ENCODE measurements around the gene TSPAN18. TPM values are rescaled to one million over a fixed set of nuclear protein-coding genes. Genes with fewer than 3 reads are reported as not detected.
A peak's percentile ranks its signal among the peaks of the same experiment; 100 is the strongest.

The TSPAN18 gene
- total RNA-seq, 1 donor from 2014 or later: 11.5 TPM

GRCh38 chr11:44847316-44847715 lies 120.6 kb downstream of the TSPAN18 start:
- DNase-seq (ENCODE audit: low read depth, low spot score): no peak

DNA sequence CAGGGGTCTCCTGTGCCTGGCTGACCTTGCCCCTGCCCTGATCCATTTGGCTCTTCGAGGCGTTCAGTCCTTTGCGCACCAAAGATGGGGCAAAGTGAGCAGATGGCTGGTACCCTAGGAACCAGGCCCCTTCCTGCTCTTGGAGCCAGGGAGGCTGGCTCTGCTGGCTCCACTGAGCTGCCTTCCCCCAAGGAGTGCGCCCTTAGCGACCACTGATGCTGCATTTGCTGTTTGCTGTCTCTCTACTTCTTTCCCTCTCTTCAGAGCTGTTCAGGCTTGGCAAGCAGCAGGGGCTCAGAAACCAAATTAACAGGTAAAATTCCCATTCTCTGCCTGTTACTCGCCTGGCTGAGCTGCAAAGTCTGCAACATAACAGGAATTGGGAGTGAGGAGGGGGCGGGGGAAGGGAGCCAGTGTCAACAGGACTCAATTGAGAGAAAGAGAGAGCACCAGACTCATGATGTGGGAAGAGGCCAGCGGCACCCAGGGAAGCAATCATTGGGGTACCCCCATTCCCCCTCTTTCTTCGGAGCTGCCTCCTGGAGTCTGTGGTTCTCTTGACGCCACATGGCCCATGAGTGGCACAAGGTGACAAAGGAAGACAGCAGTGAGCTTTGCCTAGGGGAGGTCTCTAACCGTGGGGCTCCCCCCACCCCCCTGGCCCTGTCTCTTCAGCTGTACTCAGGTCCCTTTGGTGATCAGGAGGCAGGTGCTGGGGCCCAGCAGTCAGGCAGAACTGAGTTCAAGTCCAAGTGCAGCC lies 121.6 kb downstream of the TSPAN18 start:
- DNase-seq (ENCODE audit: low read depth, low spot score): no peak

GRCh38 chr11:44848963-44849350 lies 122.2 kb downstream of the TSPAN18 start:
- no peak for DNase-seq (ENCODE audit: low read depth, low spot score)

GRCh38 chr11:44849424-44849823 lies 122.7 kb downstream of the TSPAN18 start:
- DNase-seq (ENCODE audit: low read depth, low spot score): no peak

GRCh38 chr11:44849922-44850321 lies 123.2 kb downstream of the TSPAN18 start:
- no peak for DNase-seq (ENCODE audit: low read depth, low spot score)

- DNase-seq (ENCODE audit: low read depth, low spot score): no peak
Measured at GRCh38 chr11:44851496-44851895, 124.7 kb downstream of the TSPAN18 start.

DNA sequence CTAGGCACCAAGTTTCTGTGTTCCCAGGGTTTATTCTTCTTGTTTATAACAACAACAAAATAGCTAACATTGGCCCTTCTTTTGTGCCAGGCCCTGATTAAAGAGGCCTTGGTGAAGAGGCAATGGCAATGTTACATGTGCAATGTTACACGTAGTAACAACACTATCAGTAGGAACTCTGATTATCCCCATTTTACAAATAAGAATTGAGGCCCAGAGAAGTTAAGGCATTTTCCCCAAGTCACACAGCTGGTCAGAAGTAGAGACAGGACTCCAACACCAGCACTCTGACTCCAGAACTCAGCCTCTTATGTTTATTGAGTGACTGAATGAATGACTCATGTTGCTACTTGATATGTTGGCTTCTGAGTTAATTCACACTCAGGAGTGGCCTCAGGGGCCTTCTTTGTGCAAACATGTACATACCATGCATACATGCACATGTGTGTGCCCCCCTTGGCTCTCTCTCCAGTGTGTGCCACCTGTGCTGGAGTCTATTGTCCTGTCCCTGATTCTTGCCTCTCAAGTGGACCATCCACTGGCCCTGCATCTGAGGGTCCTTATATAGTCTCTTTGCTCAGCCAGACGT lies 125.5 kb downstream of the TSPAN18 start:
- DNase-seq (ENCODE audit: low read depth, low spot score): no peak

GRCh38 chr11:44852952-44853351 lies 126.2 kb downstream of the TSPAN18 start:
- DNase-seq (ENCODE audit: low read depth, low spot score): no peak

DNA sequence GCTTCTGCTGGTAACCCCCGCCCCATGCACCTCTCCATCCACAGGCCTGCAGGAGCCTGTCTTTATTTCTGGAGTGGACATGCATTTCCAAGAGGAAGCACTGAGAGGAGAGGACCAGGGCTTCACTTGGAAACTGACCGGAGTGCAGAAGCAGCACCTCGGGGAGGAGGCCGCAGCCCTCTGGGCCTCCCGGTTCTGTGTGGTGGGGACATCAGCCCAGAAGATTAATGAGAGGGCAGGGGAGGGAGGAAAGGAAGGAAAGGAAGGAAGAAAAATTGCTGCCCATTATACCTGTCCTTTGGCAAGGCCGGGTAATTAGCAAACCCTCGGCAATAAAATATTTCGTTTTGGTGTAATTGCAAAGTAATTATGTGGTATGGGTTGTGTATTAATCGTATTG lies 126.9 kb downstream of the TSPAN18 start:
- DNase-seq (ENCODE audit: low read depth, low spot score): no peak

DNA sequence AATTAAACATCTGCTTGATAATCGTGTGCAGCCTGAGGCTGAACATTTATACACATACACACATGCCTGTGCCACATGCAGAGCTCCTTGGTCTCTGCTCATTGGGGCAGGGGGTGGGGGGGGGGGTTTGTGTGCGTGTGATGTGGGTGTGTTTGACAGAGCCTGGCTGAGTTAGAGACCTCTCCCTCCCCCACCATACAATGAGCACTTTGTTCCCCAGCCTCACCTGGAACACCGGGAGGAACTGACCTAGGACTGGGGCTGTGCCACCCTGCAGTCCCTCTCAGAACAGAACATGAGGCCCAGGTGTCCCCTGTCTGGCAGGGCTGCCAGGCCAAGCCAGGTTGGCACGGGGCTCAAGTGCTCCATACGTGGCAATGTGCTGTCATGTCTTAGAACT lies 127.3 kb downstream of the TSPAN18 start:
- DNase-seq (ENCODE audit: low read depth, low spot score): no peak

DNA sequence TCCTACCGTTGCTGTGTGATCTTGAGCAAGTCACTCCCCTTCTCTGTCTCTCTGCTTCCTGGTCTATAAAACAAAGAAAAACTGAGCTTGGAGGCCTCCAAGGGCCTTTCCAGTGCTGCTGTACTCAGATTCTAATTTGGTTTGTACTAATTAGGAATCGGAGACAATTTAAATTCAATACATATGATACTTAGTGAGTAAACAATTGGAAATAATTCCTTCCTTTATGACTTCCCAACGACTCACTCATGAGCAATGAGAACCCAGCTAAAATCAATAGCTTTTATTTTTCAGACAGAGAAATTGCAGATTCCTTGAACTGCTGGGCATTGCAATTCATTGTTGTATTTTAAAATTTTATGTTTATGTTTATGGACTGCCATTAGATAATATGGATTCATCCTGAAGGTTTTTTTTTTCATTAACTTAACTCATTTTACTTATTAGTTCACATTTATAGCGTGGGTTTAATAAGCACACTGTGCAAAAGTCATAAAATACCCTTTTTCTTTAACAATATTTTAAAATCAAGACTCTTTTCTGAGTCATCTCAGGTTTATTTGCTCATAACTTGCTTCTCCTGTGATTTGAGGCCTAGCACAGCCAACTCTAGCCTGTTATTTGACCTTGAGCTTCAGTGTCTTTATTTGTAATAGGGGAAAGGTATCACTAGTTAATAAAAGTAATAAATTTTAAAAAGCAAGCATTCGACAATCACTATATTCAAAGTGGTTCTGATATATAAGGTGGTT lies 128.2 kb downstream of the TSPAN18 start:
- no peak for DNase-seq (ENCODE audit: low read depth, low spot score)

- no peak for DNase-seq (ENCODE audit: low read depth, low spot score)
Measured at GRCh38 chr11:44855493-44855849, 128.7 kb downstream of the TSPAN18 start.

- no peak for DNase-seq (ENCODE audit: low read depth, low spot score)
Measured at GRCh38 chr11:44857490-44858090, 130.8 kb downstream of the TSPAN18 start.

- no peak for DNase-seq (ENCODE audit: low read depth, low spot score)
Measured at GRCh38 chr11:44858796-44859527, 132.2 kb downstream of the TSPAN18 start.

GRCh38 chr11:44859528-44859925 lies 132.8 kb downstream of the TSPAN18 start:
- no peak for DNase-seq (ENCODE audit: low read depth, low spot score)

DNA sequence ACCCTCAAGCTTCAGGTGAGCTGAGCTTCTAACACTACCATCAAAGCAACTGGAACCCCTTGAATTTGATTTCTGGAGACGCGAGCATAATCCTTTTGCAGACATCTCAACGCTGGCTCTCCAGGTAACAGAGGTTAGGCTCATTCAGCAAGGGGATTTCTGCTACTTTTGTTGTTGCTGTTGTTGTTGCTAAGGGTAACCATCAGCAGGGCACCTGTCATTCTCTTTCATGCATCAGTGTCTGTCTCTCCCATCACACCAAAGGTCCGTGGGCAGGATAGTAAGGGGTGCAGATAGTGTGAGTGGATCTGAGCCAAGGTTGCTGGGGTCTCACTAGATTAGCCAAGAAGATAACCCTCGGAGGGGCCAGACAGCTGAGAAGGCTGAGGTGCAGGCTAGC lies 133.6 kb downstream of the TSPAN18 start:
- DNase-seq (ENCODE audit: low read depth, low spot score): no peak

- DNase-seq (ENCODE audit: low read depth, low spot score): peak; percentile 80
Measured at GRCh38 chr11:44861849-44862557, 135.2 kb downstream of the TSPAN18 start.

DNA sequence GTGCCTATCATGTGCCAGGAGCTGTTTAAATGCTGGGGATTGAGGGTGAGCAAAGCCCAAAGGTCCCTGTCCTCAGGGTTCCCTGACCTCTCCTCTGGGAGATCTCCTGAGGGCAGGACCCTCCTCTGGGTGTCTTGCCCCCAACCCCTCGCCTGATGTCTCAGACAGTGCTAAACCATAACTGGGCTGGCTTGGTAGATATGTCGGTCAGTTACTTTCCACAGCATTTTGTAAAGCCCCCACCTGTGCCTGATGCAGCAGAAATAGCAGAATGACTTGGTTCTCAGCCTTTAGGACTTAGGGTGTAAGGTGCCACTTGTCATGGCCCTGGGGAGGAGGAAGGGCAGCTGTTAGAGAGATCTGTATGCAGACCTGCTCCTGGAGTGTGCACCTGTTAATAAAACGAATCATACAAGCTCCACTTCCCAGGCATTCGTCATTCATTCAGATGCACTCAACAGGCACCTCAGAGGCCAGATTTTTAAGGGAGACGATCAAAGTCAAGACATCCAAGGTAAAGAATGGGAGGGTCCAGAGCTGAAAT lies 135.9 kb downstream of the TSPAN18 start:
- no peak for DNase-seq (ENCODE audit: low read depth, low spot score)

- DNase-seq (ENCODE audit: low read depth, low spot score): no peak
Measured at GRCh38 chr11:44863231-44863630, 136.5 kb downstream of the TSPAN18 start.

GRCh38 chr11:44865866-44866272 lies 139.1 kb downstream of the TSPAN18 start:
- DNase-seq (ENCODE audit: low read depth, low spot score): no peak

GRCh38 chr11:44866286-44866685 lies 139.5 kb downstream of the TSPAN18 start:
- DNase-seq (ENCODE audit: low read depth, low spot score): no peak
